GM21786 (cell line): ENCODE measurements around the gene CERS1.

Experiments used
- ATAC-seq: cut with Tn5 transposase; IDR thresholded peaks from one replicate; pipeline ENCODE4 v1.9.1; 2021; ENCODE audit not compliant: unreplicated experiment

Gene CERS1

GRCh38 chr19:18858906-18859646 is 36.9 kb downstream of the CERS1 start:
- no peak for ATAC-seq

- ATAC-seq = no peak
Observed at GRCh38 chr19:18857223-18857622, 38.7 kb downstream of the CERS1 start.

- ATAC-seq = no peak
Observed at GRCh38 chr19:18856385-18857126, 39.4 kb downstream of the CERS1 start.

GRCh38 chr19:18855647-18856384 is 40.1 kb downstream of the CERS1 start:
- no peak for ATAC-seq

- ATAC-seq = no peak
Observed at GRCh38 chr19:18854982-18855381, 41.0 kb downstream of the CERS1 start.

GRCh38 chr19:18853755-18854427 is 42.1 kb downstream of the CERS1 start:
- ATAC-seq = no peak

- no peak for ATAC-seq
Observed at GRCh38 chr19:18852648-18853047, 43.3 kb downstream of the CERS1 start.

- ATAC-seq = no peak
Observed at GRCh38 chr19:18851673-18852325, 44.2 kb downstream of the CERS1 start.

- no peak for ATAC-seq
Observed at GRCh38 chr19:18850471-18851375, 45.2 kb downstream of the CERS1 start.

GRCh38 chr19:18849838-18850400 is 46.0 kb downstream of the CERS1 start:
- ATAC-seq = no peak

- no peak for ATAC-seq
Observed at GRCh38 chr19:18848878-18849661, 46.9 kb downstream of the CERS1 start.

GRCh38 chr19:18847549-18848463 is 48.2 kb downstream of the CERS1 start:
- no peak for ATAC-seq

GRCh38 chr19:18846862-18847548 is 49.0 kb downstream of the CERS1 start:
- ATAC-seq = no peak

- ATAC-seq = no peak
Observed at GRCh38 chr19:18845961-18846360, 50.0 kb downstream of the CERS1 start.

- ATAC-seq = no peak
Observed at GRCh38 chr19:18844806-18845329, 51.1 kb downstream of the CERS1 start.

- ATAC-seq = no peak
Observed at GRCh38 chr19:18843960-18844359, 52.0 kb downstream of the CERS1 start.

- ATAC-seq = no peak
Observed at GRCh38 chr19:18842166-18842565, 53.8 kb downstream of the CERS1 start.
